WERI-Rb-1 (cell line): ENCODE results near the gene SPINT3.

Experiments
- DNase-seq: peaks from one replicate; pipeline ENCODE4 v3.0.0-alpha.2; 2020
- H3K27ac ChIP-seq: fragments of 250-450 bp; sonication (Bioruptor Pico); 2 replicates; pipeline ENCODE4 v1.5.1; 2020; ENCODE audit warnings: mild to moderate bottlenecking, moderate library complexity
- H3K27me3 ChIP-seq: fragments of 250-450 bp; sonication (Bioruptor Pico); 2 replicates; pipeline ENCODE4 v1.5.1; 2021; ENCODE audit warnings: mild to moderate bottlenecking, low read depth, moderate library complexity; ENCODE audit not compliant: insufficient read depth, severe bottlenecking
- H3K36me3 ChIP-seq: fragments of 250-450 bp; sonication (Bioruptor Pico); 2 replicates; pipeline ENCODE4 v1.5.1; 2020; ENCODE audit warnings: mild to moderate bottlenecking, moderate library complexity
- H3K4me3 ChIP-seq: 2 replicates; pipeline ENCODE4 v1.5.1; 2011; ENCODE audit warnings: low read depth, mild to moderate bottlenecking, control low read depth, low read length
- H3K9me3 ChIP-seq: fragments of 250-450 bp; sonication (Bioruptor Pico); 2 replicates; pipeline ENCODE4 v1.5.1; 2021; ENCODE audit warnings: mild to moderate bottlenecking, moderate library complexity; ENCODE audit not compliant: severe bottlenecking
- CTCF ChIP-seq: IDR thresholded peaks from 2 replicates; pipeline ENCODE4 v1.5.1; 2011; ENCODE audit warnings: low read depth, mild to moderate bottlenecking, control low read depth, inconsistent platforms, low read length

Gene SPINT3

GRCh38 chr20:45508068-45508886 lies 7.1 kb downstream of the SPINT3 start:
- H3K4me3 ChIP-seq = no peak overlapping the region
- no peaks in the 10 kb centered on the region for H3K27me3 ChIP-seq
- no peak for DNase-seq
- H3K27ac ChIP-seq = no peak overlapping the region
- no peaks in the 10 kb centered on the region for H3K36me3 ChIP-seq
- H3K9me3 ChIP-seq = no peaks in the 10 kb centered on the region
- TF ChIP-seq CTCF = no peak

GRCh38 chr20:45507011-45507820 lies 8.2 kb downstream of the SPINT3 start:
- Histone ChIP-seq H3K27ac (no peak overlapping the region), H3K36me3 (no peaks in the 10 kb centered on the region), H3K9me3 (no peaks in the 10 kb centered on the region), H3K4me3 (no peak overlapping the region), H3K27me3 (no peaks in the 10 kb centered on the region)
- TF ChIP-seq CTCF = no peak
- no peak for DNase-seq

GRCh38 chr20:45506398-45506797 lies 9.0 kb downstream of the SPINT3 start:
- no peaks in the 10 kb centered on the region for H3K36me3 ChIP-seq
- H3K27ac ChIP-seq = no peak overlapping the region
- H3K9me3 ChIP-seq = no peaks in the 10 kb centered on the region
- no peak for TF ChIP-seq CTCF
- no peaks in the 10 kb centered on the region for H3K27me3 ChIP-seq
- no peak overlapping the region for H3K4me3 ChIP-seq
- DNase-seq = no peak

- no peaks in the 10 kb centered on the region for H3K9me3 ChIP-seq
- no peaks in the 10 kb centered on the region for H3K27me3 ChIP-seq
- TF ChIP-seq CTCF = no peak
- H3K36me3 ChIP-seq = no peaks in the 10 kb centered on the region
- H3K4me3 ChIP-seq = no peak overlapping the region
- H3K27ac ChIP-seq = no peak overlapping the region
- no peak for DNase-seq
Observed at GRCh38 chr20:45503403-45503802, 12.0 kb downstream of the SPINT3 start.

- H3K4me3 ChIP-seq = no peak overlapping the region
- no peaks in the 10 kb centered on the region for H3K36me3 ChIP-seq
- no peak for TF ChIP-seq CTCF
- no peak for DNase-seq
- no peaks in the 10 kb centered on the region for H3K27me3 ChIP-seq
- no peak overlapping the region for H3K27ac ChIP-seq
- no peaks in the 10 kb centered on the region for H3K9me3 ChIP-seq
Observed at GRCh38 chr20:45502561-45502960, 12.9 kb downstream of the SPINT3 start.
